Stimulated activated CD8-positive, alpha-beta memory T cell treated with anti-CD3 and anti-CD28 coated beads, Interleukin-7, amount 100 ng/mL, for 48 hours (primary cell): Measurements from ENCODE around the gene FOXE3.

Source experiments
- DNase-seq, 2 donors: peaks; one replicate each; pipeline ENCODE4 v3.0.0-alpha.2; 2020; ENCODE audit warnings: low read depth in 1 of 2; ENCODE audit errors: extremely low read depth in 1 of 2

FOXE3 gene

GRCh38 chr1:47415728-47416318 is at the start of gene FOXE3:
FOXE3 (plus strand) TSS chr1:47416285; CDS start chr1:47416316, 31 bp downstream.
- no peak for DNase-seq

GRCh38 chr1:47367651-47368050 is 48.4 kb upstream of the FOXE3 start:
- no peak for DNase-seq

GRCh38 chr1:47371016-47371517 is 45.0 kb upstream of the FOXE3 start:
- no peak for DNase-seq

- DNase-seq = no peak
These were observed 41.6 kb upstream of the FOXE3 start for GRCh38 chr1:47374501-47374900.

GRCh38 chr1:47378147-47378546 is 37.9 kb upstream of the FOXE3 start:
- DNase-seq = no peak

GRCh38 chr1:47380699-47381098 is 35.4 kb upstream of the FOXE3 start:
- no peak for DNase-seq

- DNase-seq = no peak
These were observed 33.6 kb upstream of the FOXE3 start for GRCh38 chr1:47382399-47382983.

- no peak for DNase-seq
These were observed 32.0 kb upstream of the FOXE3 start for GRCh38 chr1:47384083-47384482.

GRCh38 chr1:47385020-47385419 is 31.1 kb upstream of the FOXE3 start:
- DNase-seq = no peak

- no peak for DNase-seq
These were observed 29.8 kb upstream of the FOXE3 start for GRCh38 chr1:47386268-47386667.

- DNase-seq = no peak
These were observed 27.8 kb upstream of the FOXE3 start for GRCh38 chr1:47388030-47388890.

GRCh38 chr1:47388891-47389238 is 27.2 kb upstream of the FOXE3 start:
- DNase-seq = peak; percentile 13 to 24

- DNase-seq = no peak
These were observed 26.4 kb upstream of the FOXE3 start for GRCh38 chr1:47389731-47390130.

GRCh38 chr1:47390843-47391242 is 25.2 kb upstream of the FOXE3 start:
- no peak for DNase-seq

GRCh38 chr1:47393141-47393540 is 22.9 kb upstream of the FOXE3 start:
- DNase-seq = no peak

GRCh38 chr1:47395433-47395832 is 20.7 kb upstream of the FOXE3 start:
- no peak for DNase-seq

- DNase-seq = no peak
These were observed 19.4 kb upstream of the FOXE3 start for GRCh38 chr1:47396671-47397196.

GRCh38 chr1:47399138-47399845 is 16.8 kb upstream of the FOXE3 start:
- DNase-seq = no peak

- DNase-seq = no peak
These were observed 16.3 kb upstream of the FOXE3 start for GRCh38 chr1:47399846-47400155.

- DNase-seq = no peak
These were observed 14.3 kb upstream of the FOXE3 start for GRCh38 chr1:47401761-47402160.

GRCh38 chr1:47402591-47402990 is 13.5 kb upstream of the FOXE3 start:
- DNase-seq = no peak
